ENCODE measurements around the gene CDKN2AIP. TPM values are rescaled to one million over a fixed set of nuclear protein-coding genes. Genes with fewer than 3 reads are reported as not detected.
A peak's percentile ranks its signal among the peaks of the same experiment; 100 is the strongest.
"Not testable (repeated sequence)": the region's sequence is repeated elsewhere in the genome, so short reads cannot be mapped to it uniquely, and the experiment has no call there.

Gene CDKN2AIP
- total and polyA plus RNA-seq, 4 donors = 17.1 to 27.5 (median 21.2) TPM

- DNase-seq (ENCODE audit: low read depth in 4 of 6, low spot score in 6 of 6) = peak in 1 of 6 donors; percentile 6
- 100% methylated on average over 1 of the region's 5 CpGs for WGBS (ENCODE audit: insufficient coverage)
These were observed 21.4 kb downstream of the CDKN2AIP start for GRCh38 chr4:183465879-183466278.

GRCh38 chr4:183467246-183467645, 22.8 kb downstream of the CDKN2AIP start:
- Histone ChIP-seq H3K9me3 (ENCODE audit: control insufficient read depth, insufficient read depth, low read length) (no peaks in the 10 kb centered on the region), H3K4me1 (ENCODE audit: control insufficient read depth, insufficient read depth, low read length) (no peaks in the 10 kb centered on the region), H3K36me3 (ENCODE audit: control insufficient read depth, insufficient read depth, low read length) (no peaks in the 10 kb centered on the region), H3K4me3 (ENCODE audit: low read depth, low read length) (no peak overlapping the region), H3K27me3 (ENCODE audit: control insufficient read depth, insufficient read depth, low read length) (no peaks in the 10 kb centered on the region), H3K27ac (ENCODE audit: low read depth, low read length) (no peak overlapping the region)
- DNase-seq (ENCODE audit: low read depth in 4 of 6, low spot score in 6 of 6) = no peak
- 100% methylated on average over 2 of the region's 3 CpGs for WGBS (ENCODE audit: insufficient coverage)

More at GRCh38 chr4:183465879-183466278, 21.4 kb downstream of the CDKN2AIP start:
- H3K36me3 ChIP-seq (ENCODE audit: control insufficient read depth, insufficient read depth, low read length); H3K27ac ChIP-seq (ENCODE audit: low read depth, low read length); H3K4me1 ChIP-seq (ENCODE audit: control insufficient read depth, insufficient read depth, low read length); H3K9me3 ChIP-seq (ENCODE audit: control insufficient read depth, insufficient read depth, low read length); H3K27me3 ChIP-seq (ENCODE audit: control insufficient read depth, insufficient read depth, low read length); H3K4me3 ChIP-seq (ENCODE audit: low read depth, low read length): not testable (repeated sequence)

- no peaks in the 10 kb centered on the region for H3K4me1 ChIP-seq (ENCODE audit: control insufficient read depth, insufficient read depth, low read length)
- 86% methylated on average over 2 of the region's 7 CpGs for WGBS (ENCODE audit: insufficient coverage)
These were observed 24.0 kb downstream of the CDKN2AIP start for GRCh38 chr4:183468210-183469095.

GRCh38 chr4:183469285-183469684, 24.8 kb downstream of the CDKN2AIP start:
- H3K4me1 ChIP-seq (ENCODE audit: control insufficient read depth, insufficient read depth, low read length) = no peaks in the 10 kb centered on the region
- WGBS (ENCODE audit: insufficient coverage) = no CpG with 5 or more reads among the region's 1 CpG
- no peak overlapping the region for H3K27ac ChIP-seq (ENCODE audit: low read depth, low read length)
- no peaks in the 10 kb centered on the region for H3K27me3 ChIP-seq (ENCODE audit: control insufficient read depth, insufficient read depth, low read length)
- H3K4me3 ChIP-seq (ENCODE audit: low read depth, low read length) = no peak overlapping the region
- H3K9me3 ChIP-seq (ENCODE audit: control insufficient read depth, insufficient read depth, low read length) = no peaks in the 10 kb centered on the region
- no peak for DNase-seq (ENCODE audit: low read depth in 4 of 6, low spot score in 6 of 6)
- H3K36me3 ChIP-seq (ENCODE audit: control insufficient read depth, insufficient read depth, low read length) = no peaks in the 10 kb centered on the region

More at GRCh38 chr4:183468210-183469095, 24.0 kb downstream of the CDKN2AIP start:
- no peak overlapping the region for H3K4me3 ChIP-seq (ENCODE audit: low read depth, low read length)
- no peak for DNase-seq (ENCODE audit: low read depth in 4 of 6, low spot score in 6 of 6)
- no peaks in the 10 kb centered on the region for H3K27me3 ChIP-seq (ENCODE audit: control insufficient read depth, insufficient read depth, low read length)
- H3K27ac ChIP-seq (ENCODE audit: low read depth, low read length) = no peak overlapping the region
- H3K36me3 ChIP-seq (ENCODE audit: control insufficient read depth, insufficient read depth, low read length) = no peaks in the 10 kb centered on the region
- H3K9me3 ChIP-seq (ENCODE audit: control insufficient read depth, insufficient read depth, low read length) = no peaks in the 10 kb centered on the region

- no peaks in the 10 kb centered on the region for H3K4me1 ChIP-seq (ENCODE audit: control insufficient read depth, insufficient read depth, low read length)
- no peak for DNase-seq (ENCODE audit: low read depth in 4 of 6, low spot score in 6 of 6)
- H3K27me3 ChIP-seq (ENCODE audit: control insufficient read depth, insufficient read depth, low read length) = no peaks in the 10 kb centered on the region
- H3K9me3 ChIP-seq (ENCODE audit: control insufficient read depth, insufficient read depth, low read length) = no peaks in the 10 kb centered on the region
- no peak overlapping the region for H3K27ac ChIP-seq (ENCODE audit: low read depth, low read length)
- no peaks in the 10 kb centered on the region for H3K36me3 ChIP-seq (ENCODE audit: control insufficient read depth, insufficient read depth, low read length)
- WGBS (ENCODE audit: insufficient coverage) = no CpG with 5 or more reads among the region's 2 CpGs
- no peak overlapping the region for H3K4me3 ChIP-seq (ENCODE audit: low read depth, low read length)
These were observed 25.5 kb downstream of the CDKN2AIP start for GRCh38 chr4:183469936-183470335.

GRCh38 chr4:183470821-183471220, 26.4 kb downstream of the CDKN2AIP start:
- H3K27ac ChIP-seq (ENCODE audit: low read depth, low read length) = no peak overlapping the region
- no peak for DNase-seq (ENCODE audit: low read depth in 4 of 6, low spot score in 6 of 6)
- WGBS (ENCODE audit: insufficient coverage) = 71% methylated on average over 1 of the region's 4 CpGs
- no peaks in the 10 kb centered on the region for H3K9me3 ChIP-seq (ENCODE audit: control insufficient read depth, insufficient read depth, low read length)
- H3K4me3 ChIP-seq (ENCODE audit: low read depth, low read length) = no peak overlapping the region
- no peaks in the 10 kb centered on the region for H3K27me3 ChIP-seq (ENCODE audit: control insufficient read depth, insufficient read depth, low read length)
- no peaks in the 10 kb centered on the region for H3K4me1 ChIP-seq (ENCODE audit: control insufficient read depth, insufficient read depth, low read length)
- H3K36me3 ChIP-seq (ENCODE audit: control insufficient read depth, insufficient read depth, low read length) = no peaks in the 10 kb centered on the region

- 88% methylated on average over 2 of the region's 12 CpGs for WGBS (ENCODE audit: insufficient coverage)
- H3K36me3 ChIP-seq (ENCODE audit: control insufficient read depth, insufficient read depth, low read length) = no peaks in the 10 kb centered on the region
- DNase-seq (ENCODE audit: low read depth in 4 of 6, low spot score in 6 of 6) = peak; percentile 47 to 96 (median 80)
- no peaks in the 10 kb centered on the region for H3K27me3 ChIP-seq (ENCODE audit: control insufficient read depth, insufficient read depth, low read length)
- H3K27ac ChIP-seq (ENCODE audit: low read depth, low read length) = no peak overlapping the region
- H3K9me3 ChIP-seq (ENCODE audit: control insufficient read depth, insufficient read depth, low read length) = no peaks in the 10 kb centered on the region
- no peak overlapping the region for H3K4me3 ChIP-seq (ENCODE audit: low read depth, low read length)
- no peaks in the 10 kb centered on the region for H3K4me1 ChIP-seq (ENCODE audit: control insufficient read depth, insufficient read depth, low read length)
These were observed 27.7 kb downstream of the CDKN2AIP start for GRCh38 chr4:183471946-183472708.

- no peaks in the 10 kb centered on the region for H3K9me3 ChIP-seq (ENCODE audit: control insufficient read depth, insufficient read depth, low read length)
- 84% methylated on average over 3 of the region's 5 CpGs for WGBS (ENCODE audit: insufficient coverage)
- H3K27me3 ChIP-seq (ENCODE audit: control insufficient read depth, insufficient read depth, low read length) = no peaks in the 10 kb centered on the region
- no peak overlapping the region for H3K4me3 ChIP-seq (ENCODE audit: low read depth, low read length)
- H3K36me3 ChIP-seq (ENCODE audit: control insufficient read depth, insufficient read depth, low read length) = no peaks in the 10 kb centered on the region
- DNase-seq (ENCODE audit: low read depth in 4 of 6, low spot score in 6 of 6) = no peak
- H3K4me1 ChIP-seq (ENCODE audit: control insufficient read depth, insufficient read depth, low read length) = no peaks in the 10 kb centered on the region
- no peak overlapping the region for H3K27ac ChIP-seq (ENCODE audit: low read depth, low read length)
These were observed 33.7 kb downstream of the CDKN2AIP start for GRCh38 chr4:183478123-183478522.

GRCh38 chr4:183478926-183479325, 34.5 kb downstream of the CDKN2AIP start:
- Histone ChIP-seq H3K36me3 (ENCODE audit: control insufficient read depth, insufficient read depth, low read length) (peaks cover 2% of the 10 kb centered on the region), H3K27ac (ENCODE audit: low read depth, low read length) (no peak overlapping the region), H3K4me1 (ENCODE audit: control insufficient read depth, insufficient read depth, low read length) (no peaks in the 10 kb centered on the region), H3K4me3 (ENCODE audit: low read depth, low read length) (no peak overlapping the region), H3K27me3 (ENCODE audit: control insufficient read depth, insufficient read depth, low read length) (no peaks in the 10 kb centered on the region), H3K9me3 (ENCODE audit: control insufficient read depth, insufficient read depth, low read length) (no peaks in the 10 kb centered on the region)
- no CpG with 5 or more reads among the region's 2 CpGs for WGBS (ENCODE audit: insufficient coverage)
- DNase-seq (ENCODE audit: low read depth in 4 of 6, low spot score in 6 of 6) = no peak
